ENCODE data around the gene PTPRF.

Gene PTPRF

GRCh38 chr1:43611950-43612349, 81.3 kb downstream of the PTPRF start:
- Histone ChIP-seq H3K9ac (ENCODE audit: low read length in 5 of 5) (no peak overlapping the region), H3K36me3 (ENCODE audit: control insufficient read depth in 5 of 5, insufficient read depth in 5 of 5, low read length in 5 of 5) (peaks cover 0 to 84% (median 77%) of the 10 kb centered on the region in 5 donors), H3K4me3 (ENCODE audit: low read depth in 1 of 5, low read length in 5 of 5) (no peak overlapping the region), H3K27ac (ENCODE audit: low read depth, low read length) (no peak overlapping the region), H3K9me3 (ENCODE audit: control insufficient read depth in 5 of 5, low read length in 5 of 5) (no peaks in the 10 kb centered on the region), H3K27me3 (ENCODE audit: control insufficient read depth in 5 of 5, insufficient read depth in 4 of 5, low read length in 5 of 5) (no peaks in the 10 kb centered on the region), H3K4me1 (ENCODE audit: control insufficient read depth in 5 of 5, insufficient read depth in 5 of 5, low read length in 5 of 5) (no peaks in the 10 kb centered on the region)

- no peak overlapping the region for H3K4me3 ChIP-seq (ENCODE audit: low read depth in 1 of 5, low read length in 5 of 5)
- no peak overlapping the region for H3K9ac ChIP-seq (ENCODE audit: low read length in 5 of 5)
- H3K27ac ChIP-seq (ENCODE audit: low read depth, low read length): no peak overlapping the region
- peaks cover 0 to 84% (median 77%) of the 10 kb centered on the region in 5 donors for H3K36me3 ChIP-seq (ENCODE audit: control insufficient read depth in 5 of 5, insufficient read depth in 5 of 5, low read length in 5 of 5)
- H3K4me1 ChIP-seq (ENCODE audit: control insufficient read depth in 5 of 5, insufficient read depth in 5 of 5, low read length in 5 of 5): no peaks in the 10 kb centered on the region
- H3K27me3 ChIP-seq (ENCODE audit: control insufficient read depth in 5 of 5, insufficient read depth in 4 of 5, low read length in 5 of 5): no peaks in the 10 kb centered on the region
- no peaks in the 10 kb centered on the region for H3K9me3 ChIP-seq (ENCODE audit: control insufficient read depth in 5 of 5, low read length in 5 of 5)
These were observed 81.7 kb downstream of the PTPRF start for GRCh38 chr1:43612406-43612805.

- Histone ChIP-seq H3K27me3 (ENCODE audit: control insufficient read depth in 5 of 5, insufficient read depth in 4 of 5, low read length in 5 of 5) (no peaks in the 10 kb centered on the region), H3K4me3 (ENCODE audit: low read depth in 1 of 5, low read length in 5 of 5) (no peak overlapping the region), H3K9me3 (ENCODE audit: control insufficient read depth in 5 of 5, low read length in 5 of 5) (no peaks in the 10 kb centered on the region), H3K27ac (ENCODE audit: low read depth, low read length) (no peak overlapping the region), H3K4me1 (ENCODE audit: control insufficient read depth in 5 of 5, insufficient read depth in 5 of 5, low read length in 5 of 5) (no peaks in the 10 kb centered on the region), H3K36me3 (ENCODE audit: control insufficient read depth in 5 of 5, insufficient read depth in 5 of 5, low read length in 5 of 5) (peaks cover 0 to 84% (median 77%) of the 10 kb centered on the region in 5 donors), H3K9ac (ENCODE audit: low read length in 5 of 5) (no peak overlapping the region)
These were observed 82.6 kb downstream of the PTPRF start for GRCh38 chr1:43613075-43613942.

GRCh38 chr1:43614211-43614610, 83.5 kb downstream of the PTPRF start:
- peaks cover 0 to 84% (median 77%) of the 10 kb centered on the region in 5 donors for H3K36me3 ChIP-seq (ENCODE audit: control insufficient read depth in 5 of 5, insufficient read depth in 5 of 5, low read length in 5 of 5)
- no peaks in the 10 kb centered on the region for H3K4me1 ChIP-seq (ENCODE audit: control insufficient read depth in 5 of 5, insufficient read depth in 5 of 5, low read length in 5 of 5)
- no peak overlapping the region for H3K9ac ChIP-seq (ENCODE audit: low read length in 5 of 5)
- H3K9me3 ChIP-seq (ENCODE audit: control insufficient read depth in 5 of 5, low read length in 5 of 5): no peaks in the 10 kb centered on the region
- no peak overlapping the region for H3K4me3 ChIP-seq (ENCODE audit: low read depth in 1 of 5, low read length in 5 of 5)
- no peaks in the 10 kb centered on the region for H3K27me3 ChIP-seq (ENCODE audit: control insufficient read depth in 5 of 5, insufficient read depth in 4 of 5, low read length in 5 of 5)
- H3K27ac ChIP-seq (ENCODE audit: low read depth, low read length): no peak overlapping the region

DNA sequence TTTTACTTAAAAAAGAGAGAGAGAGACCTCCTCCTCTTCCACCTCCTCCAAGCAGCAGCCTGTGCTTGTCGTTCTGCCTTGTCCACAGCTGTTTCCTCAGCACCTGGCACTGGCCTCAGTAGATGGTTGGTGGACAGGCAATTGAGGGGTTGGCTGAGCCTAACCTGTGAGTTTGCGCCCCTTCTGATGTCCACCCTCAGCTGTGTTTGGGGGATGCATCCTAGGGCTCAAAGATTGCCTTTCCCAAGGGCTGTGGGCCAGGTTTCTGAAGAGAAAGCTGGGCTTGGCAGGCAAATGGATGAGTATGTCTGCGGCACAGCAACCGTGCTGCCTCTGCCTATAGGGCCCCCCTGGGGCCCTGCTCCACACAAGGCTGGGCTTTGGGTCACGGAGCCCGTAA, 84.2 kb downstream of the PTPRF start:
- no peak overlapping the region for H3K27ac ChIP-seq (ENCODE audit: low read depth, low read length)
- H3K9ac ChIP-seq (ENCODE audit: low read length in 5 of 5): no peak overlapping the region
- H3K9me3 ChIP-seq (ENCODE audit: control insufficient read depth in 5 of 5, low read length in 5 of 5): no peaks in the 10 kb centered on the region
- H3K27me3 ChIP-seq (ENCODE audit: control insufficient read depth in 5 of 5, insufficient read depth in 4 of 5, low read length in 5 of 5): no peaks in the 10 kb centered on the region
- H3K4me1 ChIP-seq (ENCODE audit: control insufficient read depth in 5 of 5, insufficient read depth in 5 of 5, low read length in 5 of 5): no peaks in the 10 kb centered on the region
- H3K4me3 ChIP-seq (ENCODE audit: low read depth in 1 of 5, low read length in 5 of 5): no peak overlapping the region
- H3K36me3 ChIP-seq (ENCODE audit: control insufficient read depth in 5 of 5, insufficient read depth in 5 of 5, low read length in 5 of 5): peaks cover 0 to 84% (median 77%) of the 10 kb centered on the region in 5 donors

DNA sequence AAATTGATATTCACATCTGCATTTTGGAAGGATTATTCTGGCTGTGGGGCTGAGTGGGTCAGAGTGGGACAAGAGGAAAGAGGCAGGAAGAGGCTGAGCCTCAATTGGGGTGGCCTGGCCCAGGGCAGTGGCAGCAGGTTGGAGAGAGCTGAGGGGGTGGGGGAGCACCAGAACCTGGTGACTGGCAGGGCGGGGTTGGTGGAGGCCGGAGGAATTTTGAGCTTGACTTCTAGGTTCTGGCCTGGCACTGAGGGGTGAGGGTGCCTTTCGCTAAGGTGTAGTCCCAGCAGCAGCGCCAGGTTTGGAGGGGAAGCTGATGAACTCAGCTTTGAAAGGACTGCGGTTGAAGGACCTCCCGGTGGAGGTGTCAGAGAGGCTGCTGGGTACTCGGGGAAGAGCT, 85.7 kb downstream of the PTPRF start:
- Histone ChIP-seq H3K36me3 (ENCODE audit: control insufficient read depth in 5 of 5, insufficient read depth in 5 of 5, low read length in 5 of 5) (peaks cover 0 to 84% (median 79%) of the 10 kb centered on the region in 5 donors), H3K9ac (ENCODE audit: low read length in 5 of 5) (no peak overlapping the region), H3K27ac (ENCODE audit: low read depth, low read length) (no peak overlapping the region), H3K9me3 (ENCODE audit: control insufficient read depth in 5 of 5, low read length in 5 of 5) (no peaks in the 10 kb centered on the region), H3K4me3 (ENCODE audit: low read depth in 1 of 5, low read length in 5 of 5) (no peak overlapping the region), H3K27me3 (ENCODE audit: control insufficient read depth in 5 of 5, insufficient read depth in 4 of 5, low read length in 5 of 5) (no peaks in the 10 kb centered on the region), H3K4me1 (ENCODE audit: control insufficient read depth in 5 of 5, insufficient read depth in 5 of 5, low read length in 5 of 5) (no peaks in the 10 kb centered on the region)

GRCh38 chr1:43617011-43617410, 86.3 kb downstream of the PTPRF start:
- Histone ChIP-seq H3K36me3 (ENCODE audit: control insufficient read depth in 5 of 5, insufficient read depth in 5 of 5, low read length in 5 of 5) (peaks cover 0 to 89% (median 85%) of the 10 kb centered on the region in 5 donors), H3K27ac (ENCODE audit: low read depth, low read length) (no peak overlapping the region), H3K27me3 (ENCODE audit: control insufficient read depth in 5 of 5, insufficient read depth in 4 of 5, low read length in 5 of 5) (no peaks in the 10 kb centered on the region), H3K4me1 (ENCODE audit: control insufficient read depth in 5 of 5, insufficient read depth in 5 of 5, low read length in 5 of 5) (no peaks in the 10 kb centered on the region), H3K4me3 (ENCODE audit: low read depth in 1 of 5, low read length in 5 of 5) (no peak overlapping the region), H3K9me3 (ENCODE audit: control insufficient read depth in 5 of 5, low read length in 5 of 5) (no peaks in the 10 kb centered on the region), H3K9ac (ENCODE audit: low read length in 5 of 5) (no peak overlapping the region)

DNA sequence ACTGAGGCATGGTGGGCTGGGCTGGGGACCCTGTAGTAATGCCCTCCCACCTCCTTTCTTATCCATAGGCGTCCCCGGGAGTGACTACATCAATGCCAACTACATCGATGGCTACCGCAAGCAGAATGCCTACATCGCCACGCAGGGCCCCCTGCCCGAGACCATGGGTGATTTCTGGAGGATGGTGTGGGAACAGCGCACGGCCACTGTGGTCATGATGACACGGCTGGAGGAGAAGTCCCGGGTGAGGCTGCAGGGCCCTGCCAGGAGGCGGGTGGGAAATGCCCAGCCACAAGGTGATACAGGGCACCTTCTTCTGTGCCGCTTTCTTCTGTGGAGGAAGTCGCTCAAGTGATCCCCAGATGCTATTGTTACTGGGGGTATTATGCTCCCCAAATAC, 87.0 kb downstream of the PTPRF start:
- Histone ChIP-seq H3K36me3 (ENCODE audit: control insufficient read depth in 5 of 5, insufficient read depth in 5 of 5, low read length in 5 of 5) (peaks cover 0 to 93% (median 89%) of the 10 kb centered on the region in 5 donors), H3K9ac (ENCODE audit: low read length in 5 of 5) (no peak overlapping the region), H3K9me3 (ENCODE audit: control insufficient read depth in 5 of 5, low read length in 5 of 5) (no peaks in the 10 kb centered on the region), H3K4me1 (ENCODE audit: control insufficient read depth in 5 of 5, insufficient read depth in 5 of 5, low read length in 5 of 5) (no peaks in the 10 kb centered on the region), H3K4me3 (ENCODE audit: low read depth in 1 of 5, low read length in 5 of 5) (no peak overlapping the region), H3K27ac (ENCODE audit: low read depth, low read length) (no peak overlapping the region), H3K27me3 (ENCODE audit: control insufficient read depth in 5 of 5, insufficient read depth in 4 of 5, low read length in 5 of 5) (no peaks in the 10 kb centered on the region)

DNA sequence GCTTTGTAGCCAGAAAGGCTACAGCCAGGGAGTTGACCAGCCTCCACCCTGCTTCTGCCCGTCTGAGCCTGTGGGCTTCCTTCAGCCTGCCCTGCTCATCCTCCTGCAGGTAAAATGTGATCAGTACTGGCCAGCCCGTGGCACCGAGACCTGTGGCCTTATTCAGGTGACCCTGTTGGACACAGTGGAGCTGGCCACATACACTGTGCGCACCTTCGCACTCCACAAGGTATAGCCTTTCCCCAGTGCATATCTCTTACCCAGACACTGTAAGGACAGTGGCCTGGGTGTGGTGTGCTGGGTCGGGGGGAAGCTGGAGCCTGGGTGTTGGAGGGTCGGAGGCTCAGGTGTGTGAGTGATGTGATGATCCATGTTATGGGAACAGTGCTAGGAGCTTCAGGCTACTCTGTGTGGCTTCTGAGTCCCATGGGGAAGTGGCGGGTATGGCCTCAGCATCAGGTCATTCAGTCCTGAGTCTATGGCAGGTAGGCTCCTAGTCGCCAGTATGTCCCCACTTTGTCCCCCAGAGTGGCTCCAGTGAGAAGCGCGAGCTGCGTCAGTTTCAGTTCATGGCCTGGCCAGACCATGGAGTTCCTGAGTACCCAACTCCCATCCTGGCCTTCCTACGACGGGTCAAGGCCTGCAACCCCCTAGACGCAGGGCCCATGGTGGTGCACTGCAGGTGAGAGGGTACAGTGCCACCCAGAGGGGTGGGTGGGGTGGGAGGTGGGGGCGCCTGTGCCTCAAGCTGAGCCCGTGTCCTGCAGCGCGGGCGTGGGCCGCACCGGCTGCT, 88.0 kb downstream of the PTPRF start:
- H3K4me1 ChIP-seq (ENCODE audit: control insufficient read depth in 5 of 5, insufficient read depth in 5 of 5, low read length in 5 of 5): no peaks in the 10 kb centered on the region
- no peak overlapping the region for H3K9ac ChIP-seq (ENCODE audit: low read length in 5 of 5)
- H3K36me3 ChIP-seq (ENCODE audit: control insufficient read depth in 5 of 5, insufficient read depth in 5 of 5, low read length in 5 of 5): peaks cover 0 to 90% (median 87%) of the 10 kb centered on the region in 5 donors
- H3K27me3 ChIP-seq (ENCODE audit: control insufficient read depth in 5 of 5, insufficient read depth in 4 of 5, low read length in 5 of 5): no peaks in the 10 kb centered on the region
- H3K9me3 ChIP-seq (ENCODE audit: control insufficient read depth in 5 of 5, low read length in 5 of 5): no peaks in the 10 kb centered on the region
- H3K27ac ChIP-seq (ENCODE audit: low read depth, low read length): no peak overlapping the region
- H3K4me3 ChIP-seq (ENCODE audit: low read depth in 1 of 5, low read length in 5 of 5): no peak overlapping the region

DNA sequence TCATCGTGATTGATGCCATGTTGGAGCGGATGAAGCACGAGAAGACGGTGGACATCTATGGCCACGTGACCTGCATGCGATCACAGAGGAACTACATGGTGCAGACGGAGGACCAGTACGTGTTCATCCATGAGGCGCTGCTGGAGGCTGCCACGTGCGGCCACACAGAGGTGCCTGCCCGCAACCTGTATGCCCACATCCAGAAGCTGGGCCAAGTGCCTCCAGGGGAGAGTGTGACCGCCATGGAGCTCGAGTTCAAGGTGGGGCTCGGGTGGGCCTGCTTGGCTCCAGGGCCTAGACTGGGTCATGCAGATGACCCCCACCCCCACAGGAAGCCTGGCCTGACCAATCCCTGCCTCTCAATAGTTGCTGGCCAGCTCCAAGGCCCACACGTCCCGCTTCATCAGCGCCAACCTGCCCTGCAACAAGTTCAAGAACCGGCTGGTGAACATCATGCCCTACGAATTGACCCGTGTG, 88.7 kb downstream of the PTPRF start:
- H3K36me3 ChIP-seq (ENCODE audit: control insufficient read depth in 5 of 5, insufficient read depth in 5 of 5, low read length in 5 of 5): peaks cover 0 to 88% (median 87%) of the 10 kb centered on the region in 5 donors
- no peaks in the 10 kb centered on the region for H3K27me3 ChIP-seq (ENCODE audit: control insufficient read depth in 5 of 5, insufficient read depth in 4 of 5, low read length in 5 of 5)
- H3K9me3 ChIP-seq (ENCODE audit: control insufficient read depth in 5 of 5, low read length in 5 of 5): no peaks in the 10 kb centered on the region
- no peak overlapping the region for H3K9ac ChIP-seq (ENCODE audit: low read length in 5 of 5)
- H3K4me1 ChIP-seq (ENCODE audit: control insufficient read depth in 5 of 5, insufficient read depth in 5 of 5, low read length in 5 of 5): no peaks in the 10 kb centered on the region
- no peak overlapping the region for H3K4me3 ChIP-seq (ENCODE audit: low read depth in 1 of 5, low read length in 5 of 5)
- H3K27ac ChIP-seq (ENCODE audit: low read depth, low read length): no peak overlapping the region
